ENCODE data around the gene ANO7. TPM values are rescaled to one million over a fixed set of nuclear protein-coding genes. Genes with fewer than 3 reads are reported as not detected.

Gene ANO7
- polyA plus RNA-seq, 1 of the 3 experiments (the other 2 are of a cell fraction): 0.81 TPM

DNA sequence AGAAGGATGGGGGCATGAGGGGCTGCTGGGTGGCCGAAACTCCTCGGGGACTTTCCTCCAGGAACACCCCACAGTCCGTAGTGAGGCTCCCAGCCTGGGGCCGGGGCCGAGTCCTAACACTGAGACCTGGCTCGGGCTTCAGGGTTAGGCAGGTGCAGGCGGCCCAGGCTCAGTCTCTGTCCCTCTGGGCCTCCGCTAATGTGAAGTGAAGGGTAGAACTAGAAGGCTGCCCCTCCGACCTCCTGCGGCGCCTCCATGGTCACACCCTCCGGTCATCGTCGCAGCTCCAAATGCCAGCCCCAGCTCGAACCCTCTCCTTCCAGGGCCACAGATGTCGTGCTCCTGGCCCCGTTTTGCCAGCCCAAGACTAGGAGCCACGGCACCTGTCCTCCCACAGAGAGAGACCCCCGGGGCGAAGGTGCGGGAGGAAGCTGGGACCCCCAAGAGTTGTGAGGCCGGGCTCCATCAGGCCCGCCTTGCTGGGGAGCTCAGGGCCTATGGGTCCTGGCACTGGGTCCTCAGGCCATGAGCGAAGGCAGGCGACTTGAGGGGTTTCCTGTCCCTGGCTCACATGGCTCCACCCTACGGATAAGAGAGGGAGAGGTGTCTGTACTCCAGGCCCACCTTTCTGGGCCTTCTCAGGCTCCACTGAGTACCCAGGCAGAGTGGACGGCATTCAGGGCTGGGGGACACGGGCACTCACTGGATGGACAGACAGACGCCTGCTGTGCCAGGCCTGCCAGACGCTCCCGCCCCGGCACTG lies 797 bp downstream of the ANO7 start:
- no peaks in the 10 kb centered on the region for H3K79me2 ChIP-seq (ENCODE audit: insufficient read depth)
- no peak overlapping the region for H3K27ac ChIP-seq (ENCODE audit: low read depth in 2 of 2, low read length in 1 of 2)
- H3K4me2 ChIP-seq: no peak overlapping the region
- H3K4me3 ChIP-seq (ENCODE audit: low read depth in 2 of 2, low read length in 1 of 2): no peak overlapping the region
- no peaks in the 10 kb centered on the region for H4K20me1 ChIP-seq (ENCODE audit: insufficient read depth)
- H3F3A ChIP-seq (replicated peaks; ENCODE audit: insufficient read depth): no peaks in the 10 kb centered on the region
- H3K27me3 ChIP-seq (ENCODE audit: insufficient read depth): no peaks in the 10 kb centered on the region
- DNase-seq: no peak
- no peak overlapping the region for H2AFZ ChIP-seq (ENCODE audit: low read depth)
- no peaks in the 10 kb centered on the region for H3K9me3 ChIP-seq
- no peak overlapping the region for H3K9ac ChIP-seq
- H3K9me2 ChIP-seq: no peaks in the 10 kb centered on the region
- TF ChIP-seq TAF1 (IDR thresholded peaks at IDR 0.05; ENCODE audit: borderline replicate concordance, low read depth, low read length) (no peak), GABPA (IDR thresholded peaks at IDR 0.05; ENCODE audit: low read depth) (no peak), FOXJ3 (CRISPR knock-in tag; IDR thresholded peaks at IDR 0.05) (no peak)
- TF ChIP-seq, protein P1, sequence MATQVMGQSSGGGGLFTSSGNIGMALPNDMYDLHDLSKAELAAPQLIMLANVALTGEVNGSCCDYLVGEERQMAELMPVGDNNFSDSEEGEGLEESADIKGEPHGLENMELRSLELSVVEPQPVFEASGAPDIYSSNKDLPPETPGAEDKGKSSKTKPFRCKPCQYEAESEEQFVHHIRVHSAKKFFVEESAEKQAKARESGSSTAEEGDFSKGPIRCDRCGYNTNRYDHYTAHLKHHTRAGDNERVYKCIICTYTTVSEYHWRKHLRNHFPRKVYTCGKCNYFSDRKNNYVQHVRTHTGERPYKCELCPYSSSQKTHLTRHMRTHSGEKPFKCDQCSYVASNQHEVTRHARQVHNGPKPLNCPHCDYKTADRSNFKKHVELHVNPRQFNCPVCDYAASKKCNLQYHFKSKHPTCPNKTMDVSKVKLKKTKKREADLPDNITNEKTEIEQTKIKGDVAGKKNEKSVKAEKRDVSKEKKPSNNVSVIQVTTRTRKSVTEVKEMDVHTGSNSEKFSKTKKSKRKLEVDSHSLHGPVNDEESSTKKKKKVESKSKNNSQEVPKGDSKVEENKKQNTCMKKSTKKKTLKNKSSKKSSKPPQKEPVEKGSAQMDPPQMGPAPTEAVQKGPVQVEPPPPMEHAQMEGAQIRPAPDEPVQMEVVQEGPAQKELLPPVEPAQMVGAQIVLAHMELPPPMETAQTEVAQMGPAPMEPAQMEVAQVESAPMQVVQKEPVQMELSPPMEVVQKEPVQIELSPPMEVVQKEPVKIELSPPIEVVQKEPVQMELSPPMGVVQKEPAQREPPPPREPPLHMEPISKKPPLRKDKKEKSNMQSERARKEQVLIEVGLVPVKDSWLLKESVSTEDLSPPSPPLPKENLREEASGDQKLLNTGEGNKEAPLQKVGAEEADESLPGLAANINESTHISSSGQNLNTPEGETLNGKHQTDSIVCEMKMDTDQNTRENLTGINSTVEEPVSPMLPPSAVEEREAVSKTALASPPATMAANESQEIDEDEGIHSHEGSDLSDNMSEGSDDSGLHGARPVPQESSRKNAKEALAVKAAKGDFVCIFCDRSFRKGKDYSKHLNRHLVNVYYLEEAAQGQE (IDR thresholded peaks at IDR 0.05; ENCODE audit: low read depth, low read length): no peak
- no peaks in the 10 kb centered on the region for H3K36me3 ChIP-seq (replicated peaks in 1 of 2; ENCODE audit: control insufficient read depth in 1 of 2, insufficient read depth in 2 of 2, low read length in 1 of 2)
- ChIA-PET CTCF (no interaction called here), POLR2A (no interaction called here)
- H3K4me1 ChIP-seq (ENCODE audit: control insufficient read depth in 1 of 2, insufficient read depth in 2 of 2, low read depth in 1 of 2, low read length in 1 of 2): no peaks in the 10 kb centered on the region
- WGBS (ENCODE audit: low lambda C conversion rate): 83% methylated on average over 21 of the region's 32 CpGs

DNA sequence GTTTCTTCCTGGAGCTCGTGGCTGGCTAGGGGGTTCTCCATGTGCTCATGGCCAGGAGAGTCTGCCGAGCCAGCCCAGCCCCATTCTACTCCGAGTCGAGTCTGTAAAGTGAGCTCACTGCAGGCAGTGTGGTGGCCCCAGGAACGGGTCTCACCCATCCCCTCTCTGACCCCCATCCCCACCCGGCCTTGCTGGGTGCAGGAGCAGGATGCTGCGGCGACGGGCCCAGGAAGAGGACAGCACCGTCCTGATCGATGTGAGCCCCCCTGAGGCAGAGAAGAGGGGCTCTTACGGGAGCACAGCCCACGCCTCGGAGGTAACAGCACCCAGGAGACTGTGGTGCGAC lies 1.4 kb downstream of the ANO7 start:
- no peak for DNase-seq
- no peaks in the 10 kb centered on the region for H3K27me3 ChIP-seq (ENCODE audit: insufficient read depth)
- no peaks in the 10 kb centered on the region for H3K79me2 ChIP-seq (ENCODE audit: insufficient read depth)
- ChIA-PET CTCF (no interaction called here), POLR2A (no interaction called here)
- H3F3A ChIP-seq (replicated peaks; ENCODE audit: insufficient read depth): no peaks in the 10 kb centered on the region
- H3K4me1 ChIP-seq (ENCODE audit: control insufficient read depth in 1 of 2, insufficient read depth in 2 of 2, low read depth in 1 of 2, low read length in 1 of 2): no peaks in the 10 kb centered on the region
- WGBS (ENCODE audit: low lambda C conversion rate): 75% methylated on average over 10 of the region's 15 CpGs
- no peak overlapping the region for H3K9ac ChIP-seq
- no peaks in the 10 kb centered on the region for H3K36me3 ChIP-seq (replicated peaks in 1 of 2; ENCODE audit: control insufficient read depth in 1 of 2, insufficient read depth in 2 of 2, low read length in 1 of 2)
- H3K4me3 ChIP-seq (ENCODE audit: low read depth in 2 of 2, low read length in 1 of 2): no peak overlapping the region
- H3K9me2 ChIP-seq: no peaks in the 10 kb centered on the region
- H3K27ac ChIP-seq (ENCODE audit: low read depth in 2 of 2, low read length in 1 of 2): no peak overlapping the region
- H2AFZ ChIP-seq (ENCODE audit: low read depth): no peak overlapping the region
- H3K9me3 ChIP-seq: no peaks in the 10 kb centered on the region
- no peaks in the 10 kb centered on the region for H4K20me1 ChIP-seq (ENCODE audit: insufficient read depth)
- no peak overlapping the region for H3K4me2 ChIP-seq
- TF ChIP-seq TEAD4 (IDR thresholded peaks at IDR 0.05; ENCODE audit: borderline replicate concordance, insufficient read depth): no peak
- TF ChIP-seq MEF2A (IDR thresholded peaks at IDR 0.05; ENCODE audit: borderline replicate concordance, low read depth): no peak
- TF ChIP-seq RCOR1 (IDR thresholded peaks at IDR 0.05; ENCODE audit: low read length): no peak
- TF ChIP-seq ELF1 (IDR thresholded peaks at IDR 0.05): no peak
- no peak for TF ChIP-seq GABPA (IDR thresholded peaks at IDR 0.05; ENCODE audit: low read depth)
- TF ChIP-seq, protein P1 (IDR thresholded peaks at IDR 0.05; ENCODE audit: low read depth, low read length): no peak
- no peak for TF ChIP-seq CHD2 (IDR thresholded peaks at IDR 0.05; ENCODE audit: low read length, partially characterized antibody)
- TF ChIP-seq FOXM1 (IDR thresholded peaks at IDR 0.05; ENCODE audit: low read depth): no peak
- no peak for TF ChIP-seq SIN3A (IDR thresholded peaks at IDR 0.05; ENCODE audit: borderline replicate concordance, low read depth, low read length)
- TF ChIP-seq, protein P2, sequence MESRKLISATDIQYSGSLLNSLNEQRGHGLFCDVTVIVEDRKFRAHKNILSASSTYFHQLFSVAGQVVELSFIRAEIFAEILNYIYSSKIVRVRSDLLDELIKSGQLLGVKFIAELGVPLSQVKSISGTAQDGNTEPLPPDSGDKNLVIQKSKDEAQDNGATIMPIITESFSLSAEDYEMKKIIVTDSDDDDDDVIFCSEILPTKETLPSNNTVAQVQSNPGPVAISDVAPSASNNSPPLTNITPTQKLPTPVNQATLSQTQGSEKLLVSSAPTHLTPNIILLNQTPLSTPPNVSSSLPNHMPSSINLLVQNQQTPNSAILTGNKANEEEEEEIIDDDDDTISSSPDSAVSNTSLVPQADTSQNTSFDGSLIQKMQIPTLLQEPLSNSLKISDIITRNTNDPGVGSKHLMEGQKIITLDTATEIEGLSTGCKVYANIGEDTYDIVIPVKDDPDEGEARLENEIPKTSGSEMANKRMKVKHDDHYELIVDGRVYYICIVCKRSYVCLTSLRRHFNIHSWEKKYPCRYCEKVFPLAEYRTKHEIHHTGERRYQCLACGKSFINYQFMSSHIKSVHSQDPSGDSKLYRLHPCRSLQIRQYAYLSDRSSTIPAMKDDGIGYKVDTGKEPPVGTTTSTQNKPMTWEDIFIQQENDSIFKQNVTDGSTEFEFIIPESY (IDR thresholded peaks at IDR 0.05; ENCODE audit: borderline replicate concordance, low read depth): no peak
- TF ChIP-seq EZH2phosphoT487 (IDR thresholded peaks at IDR 0.05; ENCODE audit: borderline replicate concordance, low read depth): no peak
- TF ChIP-seq FOSL2 (IDR thresholded peaks at IDR 0.05; ENCODE audit: borderline replicate concordance, low read depth): no peak
- TF ChIP-seq TCF12 (IDR thresholded peaks at IDR 0.05): no peak
- TF ChIP-seq, protein P3, sequence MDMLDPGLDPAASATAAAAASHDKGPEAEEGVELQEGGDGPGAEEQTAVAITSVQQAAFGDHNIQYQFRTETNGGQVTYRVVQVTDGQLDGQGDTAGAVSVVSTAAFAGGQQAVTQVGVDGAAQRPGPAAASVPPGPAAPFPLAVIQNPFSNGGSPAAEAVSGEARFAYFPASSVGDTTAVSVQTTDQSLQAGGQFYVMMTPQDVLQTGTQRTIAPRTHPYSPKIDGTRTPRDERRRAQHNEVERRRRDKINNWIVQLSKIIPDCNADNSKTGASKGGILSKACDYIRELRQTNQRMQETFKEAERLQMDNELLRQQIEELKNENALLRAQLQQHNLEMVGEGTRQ (IDR thresholded peaks at IDR 0.05; ENCODE audit: borderline replicate concordance, low read depth, low read length): no peak
- no peak for TF ChIP-seq TAF1 (IDR thresholded peaks at IDR 0.05; ENCODE audit: borderline replicate concordance, low read depth, low read length)

Measured in SK-N-SH (cell line).